Anterior cingulate cortex (tissue), 58 donors: ENCODE results near the gene MAGI3.
A peak's percentile ranks its signal among the peaks of the same experiment; 100 is the strongest.
"Not testable (repeated sequence)": the region's sequence is repeated elsewhere in the genome, so short reads cannot be mapped to it uniquely, and the experiment has no call there.

ENCODE experiments used
- DNase-seq, 58 donors: peaks; one replicate each; lab custom pipeline; 2025; lab: John Stamatoyannopoulos, UW

MAGI3 gene

GRCh38 chr1:113676524-113676923, 286.2 kb downstream of the MAGI3 start:
- no peak for DNase-seq

- peak in 1 of 58 donors; percentile 11 for DNase-seq
These were observed 287.2 kb downstream of the MAGI3 start for GRCh38 chr1:113677250-113678158.

DNA sequence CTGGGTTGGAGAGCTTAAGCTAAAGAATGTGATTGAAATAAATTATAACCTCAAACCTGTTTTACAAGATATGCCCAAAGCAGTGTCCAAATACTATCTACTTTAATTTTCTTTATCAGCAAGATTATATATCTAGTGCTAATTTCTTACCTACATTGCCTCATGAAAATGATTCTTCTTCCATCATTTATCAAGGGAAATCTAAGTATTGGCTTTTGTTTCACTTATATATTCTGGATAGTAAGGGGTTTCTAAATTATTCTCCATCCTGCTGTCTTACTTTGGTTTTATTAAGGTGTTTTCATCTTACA, 287.8 kb downstream of the MAGI3 start:
- no peak for DNase-seq

GRCh38 chr1:113681596-113682337, 291.5 kb downstream of the MAGI3 start:
- DNase-seq, result peak in 4 of 58 donors; percentile 2 to 8 (median 8)

DNA sequence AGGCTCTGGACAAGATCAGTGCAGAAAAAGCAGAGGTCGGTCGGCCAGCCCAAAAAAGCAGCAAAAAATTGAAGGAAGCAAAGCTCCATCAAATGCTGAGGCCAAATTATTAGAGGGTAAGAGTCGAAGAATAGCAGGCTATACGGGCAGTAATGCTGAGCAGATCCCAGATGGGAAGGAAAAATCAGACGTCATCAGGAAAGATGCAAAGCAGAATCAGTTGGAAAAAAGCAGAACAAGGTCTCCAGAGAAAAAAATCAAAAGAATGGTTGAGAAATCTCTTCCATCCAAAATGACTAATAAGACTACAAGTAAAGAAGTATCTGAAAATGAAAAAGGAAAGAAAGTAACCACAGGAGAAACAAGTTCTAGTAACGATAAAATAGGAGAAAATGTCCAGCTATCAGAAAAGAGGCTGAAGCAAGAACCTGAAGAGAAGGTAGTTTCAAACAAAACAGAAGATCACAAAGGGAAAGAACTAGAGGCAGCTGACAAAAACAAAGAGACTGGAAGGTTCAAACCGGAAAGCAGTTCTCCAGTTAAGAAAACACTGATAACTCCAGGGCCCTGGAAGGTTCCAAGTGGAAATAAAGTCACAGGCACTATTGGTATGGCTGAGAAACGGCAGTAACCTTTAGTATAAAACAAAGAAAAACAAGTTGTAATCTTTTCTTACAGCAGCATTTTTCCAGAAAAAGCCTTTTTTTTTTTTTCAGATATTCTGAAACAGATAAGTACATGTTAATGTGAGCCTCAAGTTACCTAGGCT, 293.3 kb downstream of the MAGI3 start:
- no peak for DNase-seq

DNA sequence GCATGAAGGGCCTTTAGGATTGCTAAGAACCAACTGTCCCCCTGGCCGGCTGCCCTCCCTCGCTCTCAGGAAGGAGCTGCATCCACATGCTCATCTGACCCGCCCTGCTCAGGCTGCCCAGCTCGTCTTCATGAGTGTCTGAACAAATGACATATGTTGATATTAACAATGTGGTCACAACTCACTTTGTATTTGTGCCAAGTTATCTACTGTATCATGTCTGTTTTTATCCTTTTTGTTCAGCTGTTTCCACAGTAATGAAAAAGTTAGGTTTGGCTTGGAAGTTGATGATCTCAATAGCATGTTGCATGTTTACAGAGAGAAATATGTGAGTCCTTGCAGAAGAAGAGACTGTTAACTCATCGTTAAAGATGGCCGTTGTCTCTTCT, 293.8 kb downstream of the MAGI3 start:
- DNase-seq, result no peak

- DNase-seq, result no peak
These were observed 296.7 kb downstream of the MAGI3 start for GRCh38 chr1:113686891-113687618.

DNA sequence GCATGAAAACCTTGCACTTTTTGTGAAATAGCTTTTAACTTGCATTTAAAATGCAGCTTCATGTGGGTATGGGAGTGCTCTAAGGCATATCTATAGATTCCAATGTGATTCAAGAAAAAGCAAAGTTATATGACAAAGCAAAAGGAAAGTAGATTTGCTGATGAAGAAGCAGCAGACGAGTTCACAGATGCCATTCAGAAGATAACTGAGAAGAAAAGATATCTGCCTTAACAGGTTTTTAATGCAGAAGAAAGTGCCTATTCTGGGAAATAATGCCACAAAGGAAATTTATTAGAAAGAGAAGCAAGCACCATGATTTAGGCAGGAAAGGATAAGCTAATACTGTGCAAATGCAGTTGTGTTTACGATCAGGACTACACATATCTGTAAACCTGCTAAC, 300.9 kb downstream of the MAGI3 start:
- no peak for DNase-seq

- DNase-seq, result no peak
These were observed 302.0 kb downstream of the MAGI3 start for GRCh38 chr1:113692342-113692741.

- no peak for DNase-seq
These were observed 302.6 kb downstream of the MAGI3 start for GRCh38 chr1:113692824-113693431.

GRCh38 chr1:113694910-113695309, 304.6 kb downstream of the MAGI3 start:
- DNase-seq, result no peak

DNA sequence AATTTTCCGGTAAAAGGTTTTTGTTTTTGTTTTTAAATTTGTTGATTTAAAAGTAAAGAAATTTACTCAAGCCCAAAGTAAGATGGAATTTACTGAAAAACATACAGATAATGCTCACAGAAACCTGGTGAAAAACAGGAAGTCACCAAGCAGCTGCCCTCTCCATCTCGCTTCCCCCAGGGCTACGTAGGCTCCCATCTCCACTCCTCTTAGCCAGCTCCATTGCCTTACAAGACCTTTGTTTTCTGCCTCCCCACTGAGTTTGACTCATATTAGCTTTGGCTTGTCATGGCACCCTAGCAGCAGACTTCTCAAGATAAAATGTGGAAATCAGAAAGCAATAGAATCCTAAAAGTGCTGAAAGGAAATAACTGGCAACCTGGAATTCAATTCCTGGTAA, 311.1 kb downstream of the MAGI3 start:
- no peak for DNase-seq

GRCh38 chr1:113714606-113715269, 324.4 kb downstream of the MAGI3 start:
- DNase-seq, result no peak

- DNase-seq, result not testable (repeated sequence)
These were observed 327.2 kb downstream of the MAGI3 start for GRCh38 chr1:113717506-113717905.

GRCh38 chr1:113718621-113719020, 328.3 kb downstream of the MAGI3 start:
- not testable (repeated sequence) for DNase-seq

GRCh38 chr1:113721010-113721409, 330.7 kb downstream of the MAGI3 start:
- no peak for DNase-seq

DNA sequence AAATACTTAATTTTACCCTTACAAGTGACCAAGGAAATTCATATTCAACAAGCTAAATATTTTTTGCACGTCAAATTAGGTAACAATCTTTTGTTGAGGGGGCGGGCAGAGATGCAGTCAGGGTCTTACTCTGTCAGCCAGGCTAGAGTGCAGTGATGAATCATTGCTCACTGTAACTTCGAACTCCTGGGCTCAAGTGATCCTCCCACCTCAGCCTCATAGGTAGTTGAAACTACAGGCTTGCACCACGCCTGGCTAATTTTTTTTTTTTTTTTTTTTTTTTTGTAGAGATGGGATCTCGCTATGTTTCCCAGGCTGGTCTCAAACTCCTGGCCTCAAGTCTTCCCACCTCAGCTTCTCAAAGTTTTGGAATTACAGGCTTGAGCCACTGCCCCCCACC, 342.5 kb downstream of the MAGI3 start:
- no peak for DNase-seq

GRCh38 chr1:113734357-113735055, 344.2 kb downstream of the MAGI3 start:
- DNase-seq, result no peak
